GM18519 (cell line): ENCODE data around the gene VEGFD.

ENCODE experiments used
- ATAC-seq: cut with Tn5 transposase; IDR thresholded peaks from one replicate; pipeline ENCODE4 v1.9.1; 2021; ENCODE audit warnings: mild to moderate bottlenecking, moderate library complexity; ENCODE audit not compliant: unreplicated experiment, low FRiP score

The VEGFD gene

GRCh38 chrX:15366506-15367352 is 17.5 kb downstream of the VEGFD start:
- no peak for ATAC-seq

- no peak for ATAC-seq
Measured at GRCh38 chrX:15359701-15360100, 24.5 kb downstream of the VEGFD start.

GRCh38 chrX:15358533-15358932 is 25.7 kb downstream of the VEGFD start:
- peak; percentile 77 for ATAC-seq

DNA sequence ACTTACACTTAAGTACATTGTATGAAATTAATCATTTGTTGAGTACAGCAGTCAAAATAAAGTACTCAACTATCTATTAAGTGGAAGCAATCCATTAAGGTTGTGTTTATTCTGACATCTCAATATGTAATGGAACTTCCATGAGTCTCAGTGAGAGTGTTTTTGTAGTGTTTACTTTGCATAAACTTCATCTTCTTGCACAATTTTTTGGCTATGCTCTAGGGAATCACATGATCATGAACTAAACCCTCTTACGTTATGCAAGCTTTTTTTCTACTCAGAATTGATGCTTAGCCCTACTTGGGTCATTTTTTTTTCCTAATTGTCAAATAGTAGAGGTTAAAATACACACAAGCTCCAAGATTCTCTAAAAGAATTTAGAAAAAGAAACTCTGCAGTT is 27.8 kb downstream of the VEGFD start:
- ATAC-seq: no peak

GRCh38 chrX:15350329-15350996 is 33.8 kb downstream of the VEGFD start:
- no peak for ATAC-seq

GRCh38 chrX:15349046-15349445 is 35.2 kb downstream of the VEGFD start:
- no peak for ATAC-seq

GRCh38 chrX:15345976-15346375 is 38.2 kb downstream of the VEGFD start:
- ATAC-seq: no peak

- ATAC-seq: no peak
Measured at GRCh38 chrX:15344106-15344505, 40.1 kb downstream of the VEGFD start.

DNA sequence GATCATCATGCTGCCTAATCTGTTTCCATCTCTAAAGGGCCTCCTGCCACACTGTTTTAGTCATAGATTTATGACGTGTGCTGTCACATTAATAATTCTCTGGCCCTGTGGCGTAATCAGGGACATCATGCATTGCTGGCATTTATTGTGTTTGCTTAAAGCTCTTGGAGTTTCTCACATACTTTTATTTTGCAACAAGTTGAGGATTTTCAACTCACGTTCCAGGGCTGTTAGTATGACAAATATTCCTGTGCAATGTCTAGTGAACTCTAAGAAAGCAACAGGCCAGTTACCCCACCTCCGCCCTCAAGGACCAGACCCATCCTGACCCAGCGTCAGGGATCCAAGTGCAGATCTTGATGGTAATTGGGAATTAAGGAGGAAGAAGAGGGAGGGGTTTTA is 41.1 kb downstream of the VEGFD start:
- ATAC-seq: no peak

DNA sequence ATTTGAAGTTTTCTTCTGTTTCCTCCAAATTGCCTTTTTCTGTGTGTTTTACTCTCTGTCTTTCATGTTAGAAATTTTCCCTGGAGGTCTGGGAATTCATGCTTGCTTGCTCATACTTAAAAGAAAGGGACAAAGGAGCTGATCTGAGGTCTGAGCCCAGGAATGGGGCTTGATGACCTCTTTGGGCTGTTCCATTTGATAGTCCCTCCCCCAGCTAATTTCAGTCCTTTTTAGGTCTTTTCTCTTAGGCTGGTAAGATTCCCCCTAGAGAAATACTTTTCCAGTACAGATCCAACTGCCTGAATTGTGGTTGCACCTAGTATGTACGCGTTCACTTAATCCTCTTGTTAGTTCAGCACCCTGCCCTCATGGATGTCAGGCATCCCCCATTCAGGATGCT is 43.3 kb downstream of the VEGFD start:
- ATAC-seq: no peak

GRCh38 chrX:15336023-15336413 is 48.2 kb downstream of the VEGFD start:
- ATAC-seq: no peak

DNA sequence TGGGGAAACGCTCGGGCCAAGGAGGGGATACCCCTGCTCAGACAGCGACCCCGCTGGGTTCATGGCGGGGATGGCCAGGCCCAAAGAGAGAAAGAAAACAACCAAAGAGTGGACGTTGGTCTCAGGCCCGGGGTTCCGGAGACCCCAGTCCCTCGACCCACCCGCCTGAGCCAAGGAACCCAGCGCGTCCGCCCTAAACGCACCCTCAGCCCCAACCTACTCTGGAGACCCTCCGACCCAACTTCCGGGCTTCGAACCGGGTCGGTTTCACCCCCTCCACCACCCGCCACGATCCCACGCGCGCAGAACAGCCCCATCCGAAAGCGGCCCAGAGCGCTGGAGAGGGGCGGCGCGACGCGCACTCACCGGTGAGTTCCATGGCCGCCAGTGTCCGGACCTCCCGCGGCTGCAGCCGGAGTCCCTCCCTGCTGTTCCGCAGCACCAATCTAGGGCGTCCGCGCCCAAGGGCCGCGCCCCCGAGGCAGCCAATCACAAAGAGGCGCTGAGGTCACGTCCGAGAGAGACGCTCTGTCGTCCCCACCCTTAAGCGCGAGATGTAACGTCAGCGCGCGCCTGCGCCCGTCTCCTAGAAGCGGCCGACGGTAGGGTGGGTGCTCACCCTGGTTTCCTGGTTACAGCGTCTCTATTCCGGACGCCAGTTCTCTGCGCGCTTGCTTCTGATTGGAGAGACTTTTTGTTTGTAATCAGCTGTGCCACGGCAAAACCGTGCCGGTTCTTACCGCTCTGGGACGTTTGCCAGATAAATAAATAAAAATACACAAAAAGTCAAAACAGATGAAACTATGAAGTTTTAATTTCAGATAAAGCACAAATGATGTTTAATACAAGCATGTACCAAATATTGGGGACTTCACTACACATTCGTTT is 48.8 kb downstream of the VEGFD start, which contains the start of gene PIGA:
TSS of gene PIGA (minus strand) at position 389 of the 888 bp plus-strand sequence. CDS start 3,593 bp downstream, outside the sequence.
- ATAC-seq: peak; percentile 98

DNA sequence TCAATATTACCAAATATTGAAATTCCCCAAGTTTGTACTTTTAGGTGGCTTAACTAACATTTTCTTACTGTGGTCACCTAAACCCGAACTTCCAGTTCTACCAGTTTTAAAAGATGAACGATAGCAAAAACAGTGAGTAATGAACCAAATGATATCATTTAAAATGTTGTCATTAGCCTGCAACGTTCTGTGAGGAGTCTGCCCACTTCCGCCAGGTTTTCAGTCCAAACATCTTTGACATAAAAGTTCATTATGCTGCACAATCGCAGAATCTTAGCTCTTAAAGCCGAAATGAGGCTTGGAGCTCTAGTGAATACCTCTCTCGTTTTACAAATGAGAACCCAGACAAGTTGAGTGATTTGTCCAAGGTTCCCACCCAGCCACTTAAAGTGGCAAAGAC is 49.7 kb downstream of the VEGFD start:
- ATAC-seq: no peak

GRCh38 chrX:15328821-15329220 is 55.4 kb downstream of the VEGFD start:
- ATAC-seq: no peak

GRCh38 chrX:15328131-15328530 is 56.1 kb downstream of the VEGFD start:
- ATAC-seq: no peak

DNA sequence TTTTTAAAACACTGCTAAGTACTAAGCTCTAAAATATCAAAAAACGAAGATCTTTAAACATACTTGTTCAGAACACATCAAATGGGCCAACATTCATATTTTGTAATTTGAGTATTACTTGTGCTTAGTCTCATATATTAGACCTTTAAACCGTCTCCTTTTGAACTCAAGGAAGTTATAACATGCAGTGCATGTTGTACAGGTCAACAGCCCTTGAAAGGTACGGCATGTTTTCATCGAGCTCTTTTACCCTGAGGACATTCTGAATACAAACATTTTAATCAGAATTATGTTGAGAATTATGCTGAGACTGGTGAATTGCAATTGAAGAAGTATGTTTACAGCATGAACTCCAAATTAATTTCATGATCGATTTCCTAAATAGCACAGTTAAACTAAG is 61.7 kb downstream of the VEGFD start:
- ATAC-seq: no peak

DNA sequence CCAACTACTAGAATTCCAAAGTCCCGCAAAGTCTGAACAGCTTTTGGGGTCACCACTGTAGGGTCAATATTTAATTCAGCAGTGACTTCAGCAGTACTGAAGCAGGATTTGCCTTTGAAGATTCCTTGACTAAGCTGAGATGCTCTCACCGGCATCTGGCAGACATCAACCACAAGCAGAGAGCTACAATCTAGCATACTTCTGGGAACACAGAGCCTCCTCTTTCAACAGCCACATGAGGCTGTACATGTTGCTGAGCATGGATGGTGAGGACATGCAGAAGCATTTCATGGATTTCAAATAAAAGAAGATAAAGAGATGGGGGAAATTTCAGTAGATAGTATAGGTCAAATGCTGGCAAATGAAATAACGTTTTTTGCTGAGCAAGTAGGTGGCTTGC is 62.1 kb downstream of the VEGFD start:
- ATAC-seq: no peak

- ATAC-seq: no peak
Measured at GRCh38 chrX:15321447-15321846, 62.8 kb downstream of the VEGFD start.

DNA sequence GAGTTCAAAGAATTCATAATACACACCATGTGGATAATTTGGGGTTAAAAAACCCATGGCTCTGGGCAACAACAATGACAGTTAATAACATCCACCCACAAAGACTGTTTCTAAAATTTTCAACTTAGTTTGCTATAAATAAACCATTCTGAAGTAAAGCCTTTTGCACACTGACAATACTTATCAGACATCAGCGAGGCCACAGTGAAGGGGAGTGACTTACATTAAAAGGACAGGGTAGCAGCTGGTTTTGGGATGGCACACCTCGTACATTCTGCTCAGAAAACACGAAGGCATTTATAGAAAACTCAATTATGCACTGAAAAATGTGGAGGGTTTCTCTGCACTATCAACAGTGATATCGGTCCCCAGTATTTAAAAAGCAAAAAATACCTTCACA is 63.9 kb downstream of the VEGFD start:
- ATAC-seq: no peak

DNA sequence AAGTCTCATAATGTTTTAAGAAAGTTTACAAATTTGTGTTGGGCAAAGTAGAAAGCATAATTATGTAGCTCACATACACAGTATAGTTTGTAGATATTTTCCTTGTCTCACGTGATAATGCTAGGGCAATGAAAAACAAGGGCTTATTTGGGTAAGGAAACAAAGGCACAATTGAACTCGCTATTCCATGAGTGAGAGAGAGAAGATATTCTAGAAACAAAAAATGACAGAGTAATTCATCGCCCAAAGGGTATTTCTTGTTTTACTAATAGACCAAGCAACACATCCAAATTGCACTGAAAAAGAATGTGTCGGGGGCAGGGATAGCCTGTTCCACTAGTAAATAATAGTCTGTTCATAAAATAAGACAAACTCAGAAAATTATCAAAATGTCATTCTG is 65.1 kb downstream of the VEGFD start:
- ATAC-seq: no peak

DNA sequence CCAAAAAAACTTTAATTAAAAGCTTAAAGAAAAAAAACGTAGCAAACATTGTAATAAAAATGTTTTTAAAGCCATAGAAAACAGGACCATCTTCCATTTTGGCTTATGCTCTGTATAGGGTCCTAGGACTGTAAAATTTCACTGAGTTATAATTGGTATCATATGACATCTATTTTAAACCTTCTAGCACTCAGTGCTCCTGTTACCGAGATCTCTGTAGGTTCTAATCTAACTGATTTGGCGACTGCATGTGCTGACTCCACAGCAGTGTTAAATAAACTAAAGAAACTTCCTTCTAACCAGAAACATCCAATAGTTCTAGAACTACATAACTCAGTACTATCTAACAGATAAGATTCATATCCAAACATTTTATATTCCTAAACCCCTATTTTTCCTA is 68.7 kb downstream of the VEGFD start, which contains the start of gene ASB11:
TSS of gene ASB11 (minus strand) at position 132 of the 400 bp plus-strand sequence. CDS start at position 97, 35 bp downstream.
- ATAC-seq: no peak
